ENCODE measurements around the gene RANBP10. TPM values are rescaled to one million over a fixed set of nuclear protein-coding genes. Genes with fewer than 3 reads are reported as not detected.
A peak's percentile ranks its signal among the peaks of the same experiment; 100 is the strongest.

Gene RANBP10
- total and polyA plus RNA-seq, 4 donors = 9.8 to 15.5 (median 13.8) TPM

DNA sequence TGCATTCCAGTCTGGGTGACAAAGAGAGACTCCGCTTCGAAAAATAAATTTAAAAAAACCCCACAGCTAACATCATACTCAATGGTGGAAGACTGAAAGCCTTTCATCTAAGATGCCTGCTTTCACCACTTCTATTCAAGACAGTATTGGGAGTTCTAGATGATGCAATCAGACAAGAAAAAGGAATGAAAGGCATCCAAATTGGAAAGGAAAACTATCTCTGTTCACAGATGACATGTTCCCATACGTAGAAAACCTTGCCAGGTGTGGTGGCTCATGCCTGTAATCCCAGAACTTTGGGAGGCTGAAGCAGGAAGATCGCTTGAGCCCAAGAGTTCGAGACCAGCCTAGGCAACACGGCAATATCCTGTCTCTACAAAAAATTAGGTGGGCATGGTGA lies 31.1 kb downstream of the RANBP10 start:
- Histone ChIP-seq H3K27ac (ENCODE audit: low read depth in 1 of 2, low read length in 2 of 2) (peak overlapping the region; percentile 81 to 82), H3K9ac (ENCODE audit: low read depth in 1 of 2, low read length in 2 of 2) (no peak overlapping the region), H3K36me3 (ENCODE audit: control insufficient read depth in 4 of 4, insufficient read depth in 3 of 4, low read depth in 1 of 4, low read length in 3 of 4) (no peaks in the 10 kb centered on the region), H3K4me3 (ENCODE audit: low read depth in 1 of 3, low read length in 3 of 3) (peak overlapping the region in 1 of 3 donors; percentile 3), H3K4me1 (ENCODE audit: control insufficient read depth in 4 of 4, insufficient read depth in 4 of 4, low read length in 3 of 4) (peaks cover 18 to 63% (median 54%) of the 10 kb centered on the region in 4 donors), H3K9me3 (ENCODE audit: control insufficient read depth in 4 of 4, low read length in 3 of 4) (no peaks in the 10 kb centered on the region), H3K27me3 (ENCODE audit: control insufficient read depth in 4 of 4, insufficient read depth in 4 of 4, low read length in 3 of 4) (no peaks in the 10 kb centered on the region)
- no peak for TF ChIP-seq JUND (IDR thresholded peaks at IDR 0.05)
- no peak for TF ChIP-seq TAF1 (conservative IDR thresholded peaks at IDR 0.05)
- no peak for TF ChIP-seq HNF4G (IDR thresholded peaks at IDR 0.05)
- TF ChIP-seq RXRA (IDR thresholded peaks at IDR 0.05) = no peak
- no peak for TF ChIP-seq ATF3 (IDR thresholded peaks at IDR 0.05)
- TF ChIP-seq, protein P1, sequence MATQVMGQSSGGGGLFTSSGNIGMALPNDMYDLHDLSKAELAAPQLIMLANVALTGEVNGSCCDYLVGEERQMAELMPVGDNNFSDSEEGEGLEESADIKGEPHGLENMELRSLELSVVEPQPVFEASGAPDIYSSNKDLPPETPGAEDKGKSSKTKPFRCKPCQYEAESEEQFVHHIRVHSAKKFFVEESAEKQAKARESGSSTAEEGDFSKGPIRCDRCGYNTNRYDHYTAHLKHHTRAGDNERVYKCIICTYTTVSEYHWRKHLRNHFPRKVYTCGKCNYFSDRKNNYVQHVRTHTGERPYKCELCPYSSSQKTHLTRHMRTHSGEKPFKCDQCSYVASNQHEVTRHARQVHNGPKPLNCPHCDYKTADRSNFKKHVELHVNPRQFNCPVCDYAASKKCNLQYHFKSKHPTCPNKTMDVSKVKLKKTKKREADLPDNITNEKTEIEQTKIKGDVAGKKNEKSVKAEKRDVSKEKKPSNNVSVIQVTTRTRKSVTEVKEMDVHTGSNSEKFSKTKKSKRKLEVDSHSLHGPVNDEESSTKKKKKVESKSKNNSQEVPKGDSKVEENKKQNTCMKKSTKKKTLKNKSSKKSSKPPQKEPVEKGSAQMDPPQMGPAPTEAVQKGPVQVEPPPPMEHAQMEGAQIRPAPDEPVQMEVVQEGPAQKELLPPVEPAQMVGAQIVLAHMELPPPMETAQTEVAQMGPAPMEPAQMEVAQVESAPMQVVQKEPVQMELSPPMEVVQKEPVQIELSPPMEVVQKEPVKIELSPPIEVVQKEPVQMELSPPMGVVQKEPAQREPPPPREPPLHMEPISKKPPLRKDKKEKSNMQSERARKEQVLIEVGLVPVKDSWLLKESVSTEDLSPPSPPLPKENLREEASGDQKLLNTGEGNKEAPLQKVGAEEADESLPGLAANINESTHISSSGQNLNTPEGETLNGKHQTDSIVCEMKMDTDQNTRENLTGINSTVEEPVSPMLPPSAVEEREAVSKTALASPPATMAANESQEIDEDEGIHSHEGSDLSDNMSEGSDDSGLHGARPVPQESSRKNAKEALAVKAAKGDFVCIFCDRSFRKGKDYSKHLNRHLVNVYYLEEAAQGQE (IDR thresholded peaks at IDR 0.05) = no peak
- TF ChIP-seq ZBTB33 (IDR thresholded peaks at IDR 0.05) = no peak
- no peak for TF ChIP-seq HNF4A (conservative IDR thresholded peaks at IDR 0.05)
- 96% methylated on average over 6 of the region's 6 CpGs for WGBS
- DNase-seq (ENCODE audit: low spot score) = no peak

DNA sequence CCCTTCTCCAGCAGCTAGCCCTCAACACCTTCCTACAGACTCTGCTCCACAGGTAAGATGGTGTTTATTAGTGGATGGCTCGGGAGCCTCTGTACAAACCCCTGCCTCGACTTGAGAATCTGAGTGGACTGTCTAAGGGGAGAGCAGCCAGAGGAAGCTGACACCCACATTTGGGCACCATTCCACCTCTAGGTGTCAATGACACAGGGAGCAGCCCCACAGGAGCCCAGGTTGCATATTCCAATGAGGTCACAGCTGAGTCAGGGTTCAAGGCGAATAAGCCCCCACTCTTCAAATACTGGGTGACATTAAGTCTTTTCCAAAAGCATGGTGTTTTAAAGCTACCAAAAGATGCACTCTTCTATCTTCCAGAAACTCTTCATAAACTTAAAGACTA lies 31.9 kb downstream of the RANBP10 start:
- 29% methylated on average over 3 of the region's 3 CpGs for WGBS
- DNase-seq (ENCODE audit: low spot score) = no peak
- peaks cover 17 to 63% (median 51%) of the 10 kb centered on the region in 4 donors for H3K4me1 ChIP-seq (ENCODE audit: control insufficient read depth in 4 of 4, insufficient read depth in 4 of 4, low read length in 3 of 4)
- H3K4me3 ChIP-seq (ENCODE audit: low read depth in 1 of 3, low read length in 3 of 3) = no peak overlapping the region
- H3K27me3 ChIP-seq (ENCODE audit: control insufficient read depth in 4 of 4, insufficient read depth in 4 of 4, low read length in 3 of 4) = no peaks in the 10 kb centered on the region
- H3K9ac ChIP-seq (ENCODE audit: low read depth in 1 of 2, low read length in 2 of 2) = peak overlapping the region in 1 of 2 donors; percentile 33
- no peaks in the 10 kb centered on the region for H3K9me3 ChIP-seq (ENCODE audit: control insufficient read depth in 4 of 4, low read length in 3 of 4)
- no peaks in the 10 kb centered on the region for H3K36me3 ChIP-seq (ENCODE audit: control insufficient read depth in 4 of 4, insufficient read depth in 3 of 4, low read depth in 1 of 4, low read length in 3 of 4)
- H3K27ac ChIP-seq (ENCODE audit: low read depth in 1 of 2, low read length in 2 of 2) = peak overlapping the region; percentile 81 to 82
- TF ChIP-seq JUND (IDR thresholded peaks at IDR 0.05) (peak; percentile 85 to 95), YY1 (IDR thresholded peaks at IDR 0.05) (peak; percentile 20), FOXA1 (IDR thresholded peaks at IDR 0.05) (peak; percentile 19), FOXA2 (IDR thresholded peaks at IDR 0.05) (peak; percentile 34), RXRA (IDR thresholded peaks at IDR 0.05) (peak; percentile 99), ATF3 (IDR thresholded peaks at IDR 0.05) (peak; percentile 79), GABPA (IDR thresholded peaks at IDR 0.05 in 1 of 2, conservative IDR thresholded peaks at IDR 0.05 in 1 of 2) (peak in 1 of 2 donors; percentile 45), TAF1 (conservative IDR thresholded peaks at IDR 0.05) (no peak), RAD21 (IDR thresholded peaks at IDR 0.05) (peak; percentile 15 to 33), NR2F2 (IDR thresholded peaks at IDR 0.05) (no peak), SP1 (IDR thresholded peaks at IDR 0.05) (peak; percentile 53), EGR1 (IDR thresholded peaks at IDR 0.05; ENCODE audit: low read depth in 2 of 2) (peak in 1 of 2 donors; percentile 35), HNF4A (conservative IDR thresholded peaks at IDR 0.05) (peak; percentile 71 to 83), ZBTB33 (IDR thresholded peaks at IDR 0.05) (no peak)
- TF ChIP-seq, protein P1 (IDR thresholded peaks at IDR 0.05) = peak; percentile 37
- TF ChIP-seq, protein P2, sequence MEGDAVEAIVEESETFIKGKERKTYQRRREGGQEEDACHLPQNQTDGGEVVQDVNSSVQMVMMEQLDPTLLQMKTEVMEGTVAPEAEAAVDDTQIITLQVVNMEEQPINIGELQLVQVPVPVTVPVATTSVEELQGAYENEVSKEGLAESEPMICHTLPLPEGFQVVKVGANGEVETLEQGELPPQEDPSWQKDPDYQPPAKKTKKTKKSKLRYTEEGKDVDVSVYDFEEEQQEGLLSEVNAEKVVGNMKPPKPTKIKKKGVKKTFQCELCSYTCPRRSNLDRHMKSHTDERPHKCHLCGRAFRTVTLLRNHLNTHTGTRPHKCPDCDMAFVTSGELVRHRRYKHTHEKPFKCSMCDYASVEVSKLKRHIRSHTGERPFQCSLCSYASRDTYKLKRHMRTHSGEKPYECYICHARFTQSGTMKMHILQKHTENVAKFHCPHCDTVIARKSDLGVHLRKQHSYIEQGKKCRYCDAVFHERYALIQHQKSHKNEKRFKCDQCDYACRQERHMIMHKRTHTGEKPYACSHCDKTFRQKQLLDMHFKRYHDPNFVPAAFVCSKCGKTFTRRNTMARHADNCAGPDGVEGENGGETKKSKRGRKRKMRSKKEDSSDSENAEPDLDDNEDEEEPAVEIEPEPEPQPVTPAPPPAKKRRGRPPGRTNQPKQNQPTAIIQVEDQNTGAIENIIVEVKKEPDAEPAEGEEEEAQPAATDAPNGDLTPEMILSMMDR (IDR thresholded peaks at IDR 0.05; ENCODE audit: low read depth, low read length, missing input control) = no peak
- TF ChIP-seq, protein P3, sequence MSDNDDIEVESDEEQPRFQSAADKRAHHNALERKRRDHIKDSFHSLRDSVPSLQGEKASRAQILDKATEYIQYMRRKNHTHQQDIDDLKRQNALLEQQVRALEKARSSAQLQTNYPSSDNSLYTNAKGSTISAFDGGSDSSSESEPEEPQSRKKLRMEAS (IDR thresholded peaks at IDR 0.05) = peak; percentile 65

Data from liver (tissue), 9 donors.